Muscle of arm (tissue), 12 donors: ENCODE data around the gene NDUFB10. TPM values are rescaled to one million over a fixed set of nuclear protein-coding genes. Genes with fewer than 3 reads are reported as not detected.
"Not testable (repeated sequence)": the region's sequence is repeated elsewhere in the genome, so short reads cannot be mapped to it uniquely, and the experiment has no call there.

Source experiments
- DNase-seq: peaks from one replicate; pipeline ENCODE4 v3.0.0-alpha.2; 2013
- polyA plus RNA-seq, 12 donors: library from polyadenylated mRNA; unstranded; fragments of 120-200 nt; gene quantifications; one replicate each; pipeline ENCODE4 v1.2.1, GENCODE V29; 2013; ENCODE audit not compliant: insufficient read length in 12 of 12

The NDUFB10 gene
- polyA plus RNA-seq, 12 donors = 95.8 to 145 (median 117) TPM; not detected in 1

- not testable (repeated sequence) for DNase-seq
These were observed 39.2 kb upstream of the NDUFB10 start for GRCh38 chr16:1920122-1920521.

- DNase-seq = no peak
These were observed 38.6 kb upstream of the NDUFB10 start for GRCh38 chr16:1920727-1921171.

GRCh38 chr16:1922357-1922756, 37.0 kb upstream of the NDUFB10 start:
- DNase-seq = no peak

GRCh38 chr16:1923299-1924034, 35.9 kb upstream of the NDUFB10 start:
- DNase-seq = no peak

- DNase-seq = no peak
These were observed 35.2 kb upstream of the NDUFB10 start for GRCh38 chr16:1924095-1924494.

GRCh38 chr16:1926271-1926670, 33.1 kb upstream of the NDUFB10 start:
- DNase-seq = no peak

- DNase-seq = no peak
These were observed 30.2 kb upstream of the NDUFB10 start for GRCh38 chr16:1929105-1929504.

- DNase-seq = peak; percentile 88
These were observed 29.6 kb upstream of the NDUFB10 start for GRCh38 chr16:1929578-1930337.

GRCh38 chr16:1930338-1930720, 29.0 kb upstream of the NDUFB10 start:
- no peak for DNase-seq

GRCh38 chr16:1932050-1933028, 27.0 kb upstream of the NDUFB10 start:
- no peak for DNase-seq

- DNase-seq = no peak
These were observed 26.2 kb upstream of the NDUFB10 start for GRCh38 chr16:1933097-1933661.

- DNase-seq = no peak
These were observed 22.3 kb upstream of the NDUFB10 start for GRCh38 chr16:1936945-1937479.

GRCh38 chr16:1938316-1938715, 21.0 kb upstream of the NDUFB10 start:
- DNase-seq = no peak

- DNase-seq = no peak
These were observed 20.4 kb upstream of the NDUFB10 start for GRCh38 chr16:1938910-1939309.

GRCh38 chr16:1939833-1940232, 19.5 kb upstream of the NDUFB10 start:
- not testable (repeated sequence) for DNase-seq

GRCh38 chr16:1940273-1941161, 18.8 kb upstream of the NDUFB10 start:
- DNase-seq = no peak

- DNase-seq = no peak
These were observed 17.9 kb upstream of the NDUFB10 start for GRCh38 chr16:1941162-1942046.

- DNase-seq = no peak
These were observed 17.1 kb upstream of the NDUFB10 start for GRCh38 chr16:1942047-1942809.
